Measurements from ENCODE around the gene CEBPZOS.

GRCh38 chr2:37153224-37153623 is 43.1 kb upstream of the CEBPZOS start:
- no peak for TF ChIP-seq CTCF (tag by site-specific recombination; IDR thresholded peaks at IDR 0.05)
- no peak for TF ChIP-seq YY1 (tag by site-specific recombination; IDR thresholded peaks at IDR 0.05)
- no peak for TF ChIP-seq ZNF416 (tag by site-specific recombination; IDR thresholded peaks at IDR 0.05)
- no peak for TF ChIP-seq IKZF3 (tag by site-specific recombination; IDR thresholded peaks at IDR 0.05)
- no peak for TF ChIP-seq ZNF488 (tag by site-specific recombination; IDR thresholded peaks at IDR 0.05)

All from HEK293 (cell line).